ENCODE measurements around the gene VPS72.

DNA sequence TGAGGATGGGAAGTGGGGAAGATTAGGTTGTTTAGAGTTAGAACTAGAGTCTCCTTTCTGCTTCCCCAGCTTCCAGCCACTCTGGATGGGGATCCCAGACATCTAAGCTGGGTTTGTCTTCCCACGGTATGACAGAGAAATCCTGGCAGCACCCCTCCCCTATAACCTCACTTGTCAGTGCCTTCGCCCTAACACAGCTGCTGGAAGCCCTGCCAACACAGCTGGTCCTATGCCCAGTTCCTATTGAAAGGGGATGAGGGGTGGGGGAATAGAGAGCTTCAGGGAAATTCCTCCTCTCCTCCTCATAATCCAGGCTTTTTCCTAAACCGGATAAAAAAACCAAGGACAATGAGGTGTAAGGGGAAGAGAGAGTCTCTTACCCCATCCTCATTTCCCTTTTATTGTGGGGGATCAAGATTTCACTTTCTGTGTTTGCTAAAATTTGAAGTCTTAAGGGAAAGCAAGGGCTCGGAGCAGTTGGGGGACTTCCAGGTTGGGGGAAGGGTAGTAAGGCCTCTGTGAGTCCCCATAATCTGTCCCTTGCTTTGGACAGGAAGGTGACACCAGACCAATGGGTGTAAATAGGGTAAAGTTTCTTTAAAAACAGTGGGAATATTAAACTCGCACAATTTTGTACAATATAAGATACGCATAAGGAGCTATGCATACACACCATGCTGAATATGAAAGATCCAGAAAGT lies 14.8 kb downstream of the VPS72 start:
- TF ChIP-seq POLR2A (IDR thresholded peaks at IDR 0.05; ENCODE audit: low read depth, low read length) (no peak), TAF1 (IDR thresholded peaks at IDR 0.05; ENCODE audit: low read depth, low read length) (no peak), POLR2AphosphoS5 (IDR thresholded peaks at IDR 0.05; ENCODE audit: low read depth, low read length) (no peak), SPI1 (IDR thresholded peaks at IDR 0.05; ENCODE audit: low read depth, low read length) (no peak)

All from GM12891 (cell line).